Activated CD8-positive, alpha-beta T cell treated with anti-CD3 and anti-CD28 coated beads, Interleukin-2, amount 10 ng/mL, durations not matched to agents 7 days and 5 days (primary cell): ENCODE results near the gene DUSP3. TPM values are rescaled to one million over a fixed set of nuclear protein-coding genes. Genes with fewer than 3 reads are reported as not detected.

Experiments
- ATAC-seq: fragments of 150-1000 bp; cut with Tn5 transposase; one replicate; pipeline ENCODE4 v1.10.0; 2021; ENCODE audit warnings: moderate library complexity
- CTCF ChIA-PET: fragments of 350-600 bp; sonication (Branson Sonifier 250); formaldehyde crosslinking; loops from one replicate; lab custom pipeline; 2021; ENCODE audit warnings: antibody characterized with exemption; lab: Charles Lee
- POLR2A ChIA-PET: fragments of 350-600 bp; sonication (Branson Sonifier 250); formaldehyde crosslinking; loops from one replicate; lab custom pipeline; 2021; ENCODE audit warnings: antibody characterized with exemption; lab: Charles Lee
- DNase-seq: peaks from one replicate; pipeline ENCODE4 v3.0.0-alpha.2; 2020
- H3K27ac Mint-ChIP-seq: one replicate; pipeline ENCODE4 v1.8.0; 2021; ENCODE audit warnings: mild to moderate bottlenecking, mixed read lengths
- H3K27me3 Mint-ChIP-seq: one replicate; pipeline ENCODE4 v1.8.0; 2021; ENCODE audit warnings: low read depth, mixed read lengths
- H3K36me3 Mint-ChIP-seq: one replicate; pipeline ENCODE4 v1.8.0; 2021; ENCODE audit warnings: low read depth, mixed read lengths
- H3K4me1 Mint-ChIP-seq: one replicate; pipeline ENCODE4 v1.8.0; 2021; ENCODE audit warnings: low read depth, mixed read lengths
- H3K4me3 Mint-ChIP-seq: one replicate; pipeline ENCODE4 v1.8.0; 2021; ENCODE audit warnings: mild to moderate bottlenecking, mixed read lengths
- H3K9me3 Mint-ChIP-seq: one replicate; pipeline ENCODE4 v1.8.0; 2022; ENCODE audit warnings: mixed read lengths; ENCODE audit not compliant: insufficient read depth
- total RNA-seq, 2 experiments: library from RNA; stranded (reverse); gene quantifications; one replicate each; pipeline ENCODE4 v1.2.3, GENCODE V29; 2021

The DUSP3 gene
- total RNA-seq, 2 experiments from 2014 or later: 9.2 to 14.7 TPM

DNA sequence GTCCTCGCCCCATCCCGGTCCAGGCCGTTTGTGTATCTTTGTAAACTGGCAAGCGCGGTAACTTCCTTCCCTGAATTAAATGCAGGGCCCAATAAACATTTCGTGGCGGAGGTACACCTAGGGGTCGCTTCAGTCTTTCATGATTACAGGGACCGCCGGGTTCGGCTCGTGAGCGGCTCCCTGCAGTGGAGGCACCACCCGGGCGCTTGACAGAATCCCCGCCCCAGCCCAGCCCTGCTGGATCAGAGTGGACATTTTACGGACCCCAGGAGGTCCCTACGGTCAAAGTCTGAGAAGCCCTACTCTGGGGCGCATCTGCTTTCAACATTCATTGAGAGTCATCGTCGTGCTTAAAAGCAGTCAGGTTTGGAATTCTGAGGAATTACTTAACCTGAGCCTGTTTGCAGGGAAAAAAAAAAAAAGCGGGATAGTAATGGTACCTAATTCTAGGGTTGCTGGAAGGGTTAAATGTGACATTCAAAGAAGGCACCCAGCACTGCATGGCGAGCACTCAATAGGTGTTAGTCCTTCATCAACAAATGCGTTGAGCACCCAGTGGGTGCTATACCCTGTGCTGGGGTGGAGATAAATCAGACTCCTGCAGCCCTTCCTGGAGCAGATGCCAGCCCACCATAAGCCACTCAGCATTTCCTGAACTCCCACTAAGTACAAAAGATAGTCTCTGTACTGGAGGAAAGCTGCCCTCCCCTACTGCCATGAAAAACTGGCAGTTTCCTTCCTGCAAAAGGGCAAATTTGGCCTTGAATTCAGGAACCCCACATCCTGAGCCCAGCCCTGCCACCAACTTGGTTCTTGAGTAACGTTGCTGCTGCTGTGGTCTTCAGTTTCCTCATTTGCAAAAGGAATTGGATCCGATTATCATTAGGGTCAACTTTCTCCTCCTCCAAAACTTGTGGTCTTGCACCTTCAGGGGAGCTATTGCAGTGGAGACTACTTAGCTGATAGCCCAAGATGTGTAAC lies 658 bp upstream of the DUSP3 start:
- DNase-seq: no peak
- POLR2A ChIA-PET: interaction anchor here (0.6 kb wide), 1 partner anchor 865 kb away, joined by 3 read pairs; no protein-coding TSS in a partner anchor

DNA sequence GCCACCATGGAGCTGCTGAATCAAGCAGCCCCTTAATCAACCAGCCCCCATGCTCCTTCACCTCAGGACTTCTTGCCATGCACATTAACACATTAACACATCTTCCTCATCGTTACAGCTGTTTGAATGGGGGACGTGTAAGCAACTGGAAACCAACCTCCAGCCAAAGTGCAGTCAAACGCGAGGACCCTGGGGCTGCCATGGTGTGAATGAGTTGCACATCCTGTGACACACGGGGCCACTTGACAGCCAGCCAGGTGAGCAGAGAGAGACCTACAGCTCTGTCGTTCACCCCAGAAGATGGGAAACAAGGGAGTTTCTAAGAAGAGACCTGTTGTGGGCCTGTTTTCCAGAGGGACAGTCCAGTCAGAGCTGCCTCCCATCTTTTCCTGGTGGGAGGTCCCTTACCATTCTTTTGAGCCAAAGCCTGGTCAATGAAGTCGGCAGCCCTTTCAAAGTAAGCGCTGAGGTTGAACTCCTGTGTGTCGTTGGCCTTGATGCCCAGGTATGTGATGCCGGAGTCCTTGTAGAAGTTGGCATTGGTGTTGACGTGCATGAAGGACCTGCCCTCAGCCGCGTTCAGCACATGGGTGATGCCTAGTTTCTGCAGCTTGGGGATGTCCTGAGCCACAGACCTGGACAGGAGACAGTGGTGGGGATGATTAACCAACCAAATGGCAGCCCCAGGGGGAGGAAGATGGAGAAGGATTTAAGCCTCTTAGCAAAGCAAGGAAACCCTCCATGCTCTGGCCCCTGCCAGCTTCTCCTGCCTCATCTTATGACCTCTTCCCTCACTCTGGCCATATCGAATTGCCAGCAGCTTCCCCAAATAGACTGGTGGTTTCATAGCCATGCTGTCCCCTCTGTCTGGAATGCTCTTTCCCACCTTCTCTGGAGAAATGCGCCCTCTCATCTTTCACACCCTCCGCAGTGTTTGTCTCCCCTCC lies 4.2 kb downstream of the DUSP3 start:
- ChIA-PET POLR2A (no interaction called here), CTCF (interaction anchor here (1.1 to 1.9 kb wide), 2 partner anchors 9 to 72 kb away, joined by 3 to 13 read pairs; partner anchors contain the start of gene CD300LG)
- peaks cover 12% of the 10 kb centered on the region for H3K36me3 Mint-ChIP-seq
- H3K9me3 Mint-ChIP-seq: no peaks in the 10 kb centered on the region
- ATAC-seq (no peak), DNase-seq (no peak)
- H3K27ac Mint-ChIP-seq: no peak overlapping the region
- peaks cover 3% of the 10 kb centered on the region for H3K27me3 Mint-ChIP-seq
- peaks cover 14% of the 10 kb centered on the region for H3K4me1 Mint-ChIP-seq
- H3K4me3 Mint-ChIP-seq: no peak overlapping the region

More for the DNA sequence above, 658 bp upstream of the DUSP3 start:
- CTCF ChIA-PET: interaction anchor here (0.6 to 2.0 kb wide), 7 partner anchors 8 to 66 kb away, joined by 3 to 9 read pairs (median 4); no protein-coding TSS in a partner anchor
- Mint-ChIP-seq H3K4me1 (peaks cover 8% of the 10 kb centered on the region), H3K9me3 (no peaks in the 10 kb centered on the region), H3K4me3 (peak overlapping the region; percentile 81), H3K27me3 (peaks cover 40% of the 10 kb centered on the region), H3K36me3 (peaks cover 2% of the 10 kb centered on the region), H3K27ac (peak overlapping the region; percentile 34)
- peak; percentile 54 for ATAC-seq

DNA sequence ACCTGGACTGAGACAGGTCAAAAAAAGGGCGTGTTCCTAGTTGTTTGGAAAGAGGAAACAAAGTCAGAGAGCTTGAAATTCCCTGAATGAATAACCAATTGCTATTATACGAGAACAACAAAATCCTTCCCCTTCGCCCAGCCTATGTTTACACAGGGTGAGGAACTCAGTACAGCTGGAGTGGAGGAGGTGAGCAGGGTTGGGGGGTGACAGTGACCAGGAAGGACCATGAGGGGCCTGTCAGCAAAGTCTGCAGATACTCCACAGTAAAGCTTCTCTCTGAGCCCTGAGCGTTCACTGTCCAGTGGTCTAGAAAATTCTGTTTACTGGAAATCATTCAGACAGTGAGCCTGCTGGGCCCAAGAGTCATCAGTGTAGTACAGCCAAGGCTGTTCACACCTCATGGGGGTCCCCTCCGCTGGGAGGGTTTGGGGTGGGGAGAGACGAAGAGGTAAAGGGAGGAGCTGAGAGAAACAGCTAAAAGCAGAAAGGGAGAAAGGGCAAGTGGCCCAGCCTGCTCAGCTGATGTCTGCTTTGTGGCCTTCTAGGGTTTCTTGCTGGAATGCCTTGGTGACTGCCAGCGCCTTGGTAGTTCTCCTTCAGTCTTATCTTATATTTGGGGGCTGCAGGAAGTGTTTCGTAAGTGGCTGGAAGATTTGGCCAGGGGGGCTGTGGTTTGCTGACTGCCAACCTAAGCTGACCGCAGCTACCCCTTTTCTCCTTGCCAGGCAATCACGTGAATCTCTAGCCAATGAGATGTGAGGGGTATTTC lies 5.7 kb downstream of the DUSP3 start:
- CTCF ChIA-PET: interaction anchor here (1.2 kb wide), 1 partner anchor 78 kb away, joined by 3 read pairs; no protein-coding TSS in a partner anchor
- Mint-ChIP-seq H3K9me3 (no peaks in the 10 kb centered on the region), H3K27me3 (no peaks in the 10 kb centered on the region), H3K27ac (peak overlapping the region; percentile 64), H3K4me1 (peaks cover 9% of the 10 kb centered on the region), H3K4me3 (no peak overlapping the region), H3K36me3 (peaks cover 12% of the 10 kb centered on the region)
- POLR2A ChIA-PET: interaction anchor here (0.6 kb wide), 1 partner anchor 520 kb away, joined by 3 read pairs; no protein-coding TSS in a partner anchor
- no peak for ATAC-seq
- no peak for DNase-seq

DNA sequence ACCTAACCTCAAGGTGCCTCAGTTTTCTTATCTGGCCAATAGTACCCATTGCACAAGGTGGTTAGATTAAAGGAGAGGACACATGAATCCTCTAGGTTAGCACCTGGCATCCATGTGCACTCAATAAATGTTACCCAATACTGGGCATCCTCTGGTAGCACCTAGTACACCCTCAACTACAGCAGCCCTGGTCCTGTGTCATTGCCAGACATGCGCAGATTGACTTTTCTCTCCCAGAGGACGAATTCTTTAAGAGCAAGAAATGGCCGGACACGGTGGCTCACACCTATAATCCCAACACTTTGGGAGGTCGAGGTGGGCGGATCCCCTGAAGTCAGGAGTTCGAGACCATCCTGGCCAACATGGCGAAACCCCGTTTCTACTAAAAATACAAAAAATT lies 7.3 kb downstream of the DUSP3 start:
- DNase-seq (no peak), ATAC-seq (no peak)
- no peaks in the 10 kb centered on the region for H3K9me3 Mint-ChIP-seq
- ChIA-PET CTCF (no interaction called here), POLR2A (no interaction called here)
- H3K27me3 Mint-ChIP-seq: no peaks in the 10 kb centered on the region
- H3K36me3 Mint-ChIP-seq: peaks cover 12% of the 10 kb centered on the region
- H3K4me1 Mint-ChIP-seq: peaks cover 9% of the 10 kb centered on the region
- no peak overlapping the region for H3K4me3 Mint-ChIP-seq
- H3K27ac Mint-ChIP-seq: no peak overlapping the region

DNA sequence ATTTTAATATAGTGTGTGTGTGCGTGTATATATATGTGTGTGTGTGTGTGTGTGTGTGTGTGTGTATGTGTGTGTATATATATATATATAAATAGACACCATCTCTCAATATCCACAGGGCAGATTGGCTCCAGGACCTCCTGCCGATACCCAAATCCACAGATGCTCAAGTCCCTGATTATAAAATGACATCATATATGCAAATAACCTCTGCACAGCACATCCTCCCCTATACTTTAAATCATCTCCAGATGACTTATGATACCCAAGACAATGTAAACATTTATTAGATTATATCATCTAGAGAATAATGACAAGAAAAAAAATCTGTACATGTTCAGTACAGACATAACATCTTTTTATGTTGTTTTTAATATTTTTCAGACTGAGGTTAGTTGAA lies 7.8 kb downstream of the DUSP3 start:
- Mint-ChIP-seq H3K36me3 (peaks cover 12% of the 10 kb centered on the region), H3K27me3 (no peaks in the 10 kb centered on the region), H3K27ac (no peak overlapping the region), H3K4me1 (peaks cover 9% of the 10 kb centered on the region), H3K9me3 (no peaks in the 10 kb centered on the region), H3K4me3 (no peak overlapping the region)
- ChIA-PET POLR2A (no interaction called here), CTCF (interaction anchor here (1.7 kb wide), 1 partner anchor 77 kb away, joined by 4 read pairs; no protein-coding TSS in a partner anchor)
- DNase-seq: no peak
- ATAC-seq: no peak

DNA sequence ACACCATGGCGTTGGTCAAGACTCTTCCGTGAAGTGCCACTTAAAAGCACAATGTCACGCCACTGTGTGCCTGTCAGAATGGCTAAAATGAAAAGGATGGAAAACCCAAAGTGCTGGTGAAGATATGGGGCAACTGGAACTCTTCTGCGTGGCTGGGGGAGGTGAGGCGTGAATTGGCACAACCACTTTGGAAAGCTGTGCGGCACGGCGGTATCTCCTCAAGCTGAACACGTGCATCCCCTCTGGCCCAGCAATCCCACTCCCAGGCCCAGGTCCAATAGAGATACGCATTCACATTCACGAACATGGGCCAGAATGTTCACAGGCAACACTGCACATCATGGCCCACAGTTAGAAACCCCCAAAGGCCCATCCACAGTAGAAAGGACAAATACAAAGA lies 8.9 kb downstream of the DUSP3 start:
- Mint-ChIP-seq H3K27ac (no peak overlapping the region), H3K4me3 (no peak overlapping the region), H3K9me3 (no peaks in the 10 kb centered on the region), H3K4me1 (peaks cover 9% of the 10 kb centered on the region), H3K27me3 (peaks cover 3% of the 10 kb centered on the region), H3K36me3 (peaks cover 10% of the 10 kb centered on the region)
- DNase-seq (no peak), ATAC-seq (no peak)
- POLR2A ChIA-PET: no interaction called here
- CTCF ChIA-PET: interaction anchor here (1.4 to 1.7 kb wide), 2 partner anchors 9 to 76 kb away, joined by 4 to 8 read pairs; no protein-coding TSS in a partner anchor

DNA sequence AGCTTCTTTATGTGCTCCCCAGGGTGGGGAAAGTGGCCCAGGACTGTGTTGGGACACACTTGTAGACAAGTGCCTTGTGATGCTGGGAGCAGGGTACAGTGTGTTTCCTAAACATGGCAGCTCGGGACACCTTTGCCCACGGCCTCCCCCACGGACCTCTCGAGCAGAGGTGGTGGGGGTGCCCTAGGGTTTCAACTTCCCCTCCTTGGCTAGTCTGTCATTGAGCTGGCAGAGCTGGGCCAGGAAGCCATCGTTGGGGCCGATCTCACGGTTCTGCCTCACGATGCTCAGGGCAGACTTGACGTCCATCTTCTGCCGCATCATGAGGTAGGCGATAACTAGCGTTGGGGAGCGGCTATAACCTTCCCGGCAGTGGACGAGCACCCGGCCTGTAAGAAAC lies 9.4 kb downstream of the DUSP3 start:
- ATAC-seq (no peak), DNase-seq (no peak)
- ChIA-PET CTCF (interaction anchor here (1.4 to 1.7 kb wide), 2 partner anchors 9 to 75 kb away, joined by 4 to 8 read pairs; no protein-coding TSS in a partner anchor), POLR2A (no interaction called here)
- Mint-ChIP-seq H3K9me3 (no peaks in the 10 kb centered on the region), H3K4me1 (peaks cover 9% of the 10 kb centered on the region), H3K27me3 (peaks cover 3% of the 10 kb centered on the region), H3K27ac (no peak overlapping the region), H3K36me3 (peaks cover 10% of the 10 kb centered on the region), H3K4me3 (no peak overlapping the region)

DNA sequence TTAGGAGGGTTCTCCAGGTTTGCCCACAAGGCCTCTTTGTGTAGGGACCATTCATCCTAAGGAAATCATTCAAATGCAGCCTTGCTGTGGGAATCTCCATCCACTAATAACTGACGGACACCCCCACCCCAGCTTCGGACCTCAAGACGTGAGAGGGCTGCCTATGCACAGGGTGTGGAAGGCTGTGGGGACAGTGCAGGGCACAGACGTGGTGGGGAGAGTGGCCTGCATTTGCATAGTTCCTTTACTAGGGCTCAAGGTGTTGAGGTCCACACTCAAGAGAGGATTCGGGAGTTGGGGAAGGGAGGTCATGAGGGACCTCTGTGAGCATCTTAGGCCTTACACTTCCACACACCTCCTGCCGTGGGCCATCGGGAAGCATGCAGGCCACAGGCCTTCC lies 9.8 kb downstream of the DUSP3 start:
- H3K36me3 Mint-ChIP-seq: peaks cover 10% of the 10 kb centered on the region
- ATAC-seq: no peak
- H3K4me3 Mint-ChIP-seq: no peak overlapping the region
- peaks cover 9% of the 10 kb centered on the region for H3K4me1 Mint-ChIP-seq
- no peak for DNase-seq
- no peak overlapping the region for H3K27ac Mint-ChIP-seq
- H3K9me3 Mint-ChIP-seq: no peaks in the 10 kb centered on the region
- CTCF ChIA-PET: interaction anchor here (0.7 to 1.7 kb wide), 3 partner anchors 8 to 75 kb away, joined by 3 to 8 read pairs (median 4); no protein-coding TSS in a partner anchor
- POLR2A ChIA-PET: no interaction called here
- H3K27me3 Mint-ChIP-seq: peaks cover 3% of the 10 kb centered on the region

DNA sequence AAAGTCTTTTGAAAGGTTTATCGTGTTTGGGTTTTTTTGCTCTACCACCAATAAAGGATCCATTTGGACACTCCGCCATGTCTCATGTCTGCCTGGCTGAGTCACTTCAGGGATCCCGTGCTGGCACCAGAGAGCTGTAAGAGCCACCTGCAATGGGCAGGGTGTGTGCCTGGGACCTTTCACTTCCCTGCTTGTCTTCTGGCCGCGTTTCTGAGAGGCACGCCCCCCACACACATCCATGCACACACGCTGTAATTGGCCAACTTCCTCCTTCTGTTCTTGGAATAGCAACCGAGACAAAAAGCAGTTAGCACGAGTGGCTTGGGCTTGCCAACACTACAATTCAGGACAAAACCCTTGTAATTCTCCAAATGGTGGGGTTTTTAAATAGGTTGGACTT lies 10.4 kb downstream of the DUSP3 start:
- Mint-ChIP-seq H3K4me1 (peaks cover 6% of the 10 kb centered on the region), H3K36me3 (peaks cover 9% of the 10 kb centered on the region), H3K9me3 (no peaks in the 10 kb centered on the region), H3K27me3 (peaks cover 7% of the 10 kb centered on the region), H3K4me3 (no peak overlapping the region), H3K27ac (no peak overlapping the region)
- ChIA-PET CTCF (interaction anchor here (0.7 to 17.0 kb wide), 3 partner anchors 69 to 78 kb away, joined by 3 to 607 read pairs (median 12); partner anchors contain the start of gene CD300LG), POLR2A (no interaction called here)
- DNase-seq: no peak
- no peak for ATAC-seq

DNA sequence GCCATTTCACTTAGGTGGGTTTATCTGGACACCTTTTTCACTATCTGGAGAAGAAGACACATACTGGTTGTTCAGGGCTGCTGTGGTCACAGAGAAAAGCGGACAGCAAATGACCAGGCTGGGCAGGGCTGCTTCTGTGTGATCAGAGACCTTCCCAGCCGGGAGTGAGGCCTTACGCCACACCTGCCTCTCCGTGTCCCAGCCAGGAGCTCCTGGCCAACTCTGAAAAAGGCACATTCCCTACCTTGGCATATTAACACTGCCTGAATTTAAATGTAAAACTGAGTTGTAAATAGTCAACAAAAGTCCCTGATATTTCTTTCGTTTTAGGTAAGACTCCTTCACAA lies 11.1 kb downstream of the DUSP3 start:
- H3K27ac Mint-ChIP-seq: no peak overlapping the region
- no peak for ATAC-seq
- peaks cover 2% of the 10 kb centered on the region for H3K36me3 Mint-ChIP-seq
- POLR2A ChIA-PET: interaction anchor here (0.7 kb wide), 1 partner anchor 198 kb away, joined by 3 read pairs; no protein-coding TSS in a partner anchor
- no peaks in the 10 kb centered on the region for H3K9me3 Mint-ChIP-seq
- no peaks in the 10 kb centered on the region for H3K4me1 Mint-ChIP-seq
- CTCF ChIA-PET: interaction anchor here (0.8 to 17.0 kb wide), 17 partner anchors 10 to 369 kb away, joined by 3 to 607 read pairs (median 6); partner anchors contain the start of genes ARL4D, CD300LG, CFAP97D1 and DHX8
- no peak for DNase-seq
- H3K27me3 Mint-ChIP-seq: peaks cover 7% of the 10 kb centered on the region
- H3K4me3 Mint-ChIP-seq: no peak overlapping the region
